ELF-1 (cell line): ENCODE data around the gene BCAS1.
"Not testable (repeated sequence)": the region's sequence is repeated elsewhere in the genome, so short reads cannot be mapped to it uniquely, and the experiment has no call there.

Source experiments
- DNase-seq: peaks from one replicate; pipeline ENCODE4 v3.0.0-alpha.2; 2016; ENCODE audit warnings: low read depth, low spot score

Gene BCAS1

GRCh38 chr20:53986037-53986650, 84.2 kb downstream of the BCAS1 start:
- no peak for DNase-seq

GRCh38 chr20:53985150-53985518, 85.3 kb downstream of the BCAS1 start:
- no peak for DNase-seq

- DNase-seq, result no peak
Measured at GRCh38 chr20:53984356-53985149, 85.8 kb downstream of the BCAS1 start.

- DNase-seq, result no peak
Measured at GRCh38 chr20:53983401-53983800, 87.0 kb downstream of the BCAS1 start.

GRCh38 chr20:53982624-53983023, 87.8 kb downstream of the BCAS1 start:
- DNase-seq, result no peak

- DNase-seq, result no peak
Measured at GRCh38 chr20:53981752-53982437, 88.5 kb downstream of the BCAS1 start.

- DNase-seq, result no peak
Measured at GRCh38 chr20:53981130-53981529, 89.3 kb downstream of the BCAS1 start.

GRCh38 chr20:53980031-53980465, 90.3 kb downstream of the BCAS1 start:
- DNase-seq, result no peak

- DNase-seq, result no peak
Measured at GRCh38 chr20:53978497-53978896, 91.9 kb downstream of the BCAS1 start.

GRCh38 chr20:53977391-53977790, 93.0 kb downstream of the BCAS1 start:
- no peak for DNase-seq

GRCh38 chr20:53975761-53976160, 94.6 kb downstream of the BCAS1 start:
- DNase-seq, result no peak

- DNase-seq, result no peak
Measured at GRCh38 chr20:53974785-53975555, 95.4 kb downstream of the BCAS1 start.

GRCh38 chr20:53973882-53974281, 96.5 kb downstream of the BCAS1 start:
- not testable (repeated sequence) for DNase-seq

- DNase-seq, result no peak
Measured at GRCh38 chr20:53972179-53972578, 98.2 kb downstream of the BCAS1 start.

- DNase-seq, result no peak
Measured at GRCh38 chr20:53971096-53971683, 99.2 kb downstream of the BCAS1 start.

GRCh38 chr20:53970232-53970631, 100.2 kb downstream of the BCAS1 start:
- no peak for DNase-seq

- DNase-seq, result no peak
Measured at GRCh38 chr20:53967527-53967926, 102.9 kb downstream of the BCAS1 start.

GRCh38 chr20:53966774-53967398, 103.5 kb downstream of the BCAS1 start:
- DNase-seq, result no peak

- no peak for DNase-seq
Measured at GRCh38 chr20:53964501-53965253, 105.7 kb downstream of the BCAS1 start.

GRCh38 chr20:53964067-53964466, 106.3 kb downstream of the BCAS1 start:
- no peak for DNase-seq
